ENCODE data around the gene RSPRY1.
"Not testable (repeated sequence)": the region's sequence is repeated elsewhere in the genome, so short reads cannot be mapped to it uniquely, and the experiment has no call there.

RSPRY1 gene

GRCh38 chr16:57192720-57193486 is 6.8 kb downstream of the RSPRY1 start:
- DNase-seq (ENCODE audit: extremely low read depth, low read depth): no peak
- no peak for TF ChIP-seq CTCF (IDR thresholded peaks at IDR 0.05; ENCODE audit: low read depth, low read length)

GRCh38 chr16:57194512-57194911 is 8.4 kb downstream of the RSPRY1 start:
- no peak for TF ChIP-seq CTCF (IDR thresholded peaks at IDR 0.05; ENCODE audit: low read depth, low read length)
- DNase-seq (ENCODE audit: extremely low read depth, low read depth): peak; percentile 52

GRCh38 chr16:57196286-57196685 is 10.2 kb downstream of the RSPRY1 start:
- DNase-seq (ENCODE audit: extremely low read depth, low read depth): no peak
- no peak for TF ChIP-seq CTCF (IDR thresholded peaks at IDR 0.05; ENCODE audit: low read depth, low read length)

- DNase-seq (ENCODE audit: extremely low read depth, low read depth): no peak
- no peak for TF ChIP-seq CTCF (IDR thresholded peaks at IDR 0.05; ENCODE audit: low read depth, low read length)
These were observed 10.6 kb downstream of the RSPRY1 start for GRCh38 chr16:57196753-57197152.

GRCh38 chr16:57200321-57200720 is 14.2 kb downstream of the RSPRY1 start:
- not testable (repeated sequence) for DNase-seq (ENCODE audit: extremely low read depth, low read depth)

GRCh38 chr16:57200926-57201325 is 14.8 kb downstream of the RSPRY1 start:
- not testable (repeated sequence) for DNase-seq (ENCODE audit: extremely low read depth, low read depth)

- TF ChIP-seq CTCF (IDR thresholded peaks at IDR 0.05; ENCODE audit: low read depth, low read length): no peak
- no peak for DNase-seq (ENCODE audit: extremely low read depth, low read depth)
These were observed 16.2 kb downstream of the RSPRY1 start for GRCh38 chr16:57202095-57202886.

GRCh38 chr16:57203451-57203850 is 17.3 kb downstream of the RSPRY1 start:
- TF ChIP-seq CTCF (IDR thresholded peaks at IDR 0.05; ENCODE audit: low read depth, low read length): no peak
- no peak for DNase-seq (ENCODE audit: extremely low read depth, low read depth)
